AG08396 (cell line): Measurements from ENCODE around the gene FALEC.
A peak's percentile ranks its signal among the peaks of the same experiment; 100 is the strongest.
"Not testable (repeated sequence)": the region's sequence is repeated elsewhere in the genome, so short reads cannot be mapped to it uniquely, and the experiment has no call there.

Source experiments
- DNase-seq: peaks from one replicate; pipeline ENCODE4 v3.0.0; 2012; ENCODE audit warnings: low spot score, mixed read lengths

Gene FALEC

GRCh38 chr1:150574260-150575071 is 58.9 kb downstream of the FALEC start:
- no peak for DNase-seq

- DNase-seq, result no peak
Measured at GRCh38 chr1:150575072-150575489, 59.5 kb downstream of the FALEC start.

GRCh38 chr1:150575518-150576366 is 60.2 kb downstream of the FALEC start:
- DNase-seq, result no peak

- DNase-seq, result no peak
Measured at GRCh38 chr1:150576367-150576711, 60.8 kb downstream of the FALEC start.

GRCh38 chr1:150576794-150577556 is 61.4 kb downstream of the FALEC start:
- no peak for DNase-seq

- no peak for DNase-seq
Measured at GRCh38 chr1:150577557-150578271, 62.2 kb downstream of the FALEC start.

GRCh38 chr1:150578272-150579109 is 62.9 kb downstream of the FALEC start:
- peak; percentile 67 for DNase-seq

GRCh38 chr1:150579110-150579944 is 63.8 kb downstream of the FALEC start, which contains the start of gene MCL1:
Gene MCL1 (minus strand): TSS chr1:150579610. CDS start chr1:150579530, 80 bp downstream.
- DNase-seq, result peak; percentile 95

GRCh38 chr1:150579945-150580642 is 64.5 kb downstream of the FALEC start:
- DNase-seq, result no peak

GRCh38 chr1:150580966-150581365 is 65.4 kb downstream of the FALEC start:
- not testable (repeated sequence) for DNase-seq

- DNase-seq, result not testable (repeated sequence)
Measured at GRCh38 chr1:150581437-150581836, 65.9 kb downstream of the FALEC start.

- not testable (repeated sequence) for DNase-seq
Measured at GRCh38 chr1:150581962-150582361, 66.4 kb downstream of the FALEC start.

- DNase-seq, result no peak
Measured at GRCh38 chr1:150582371-150582770, 66.8 kb downstream of the FALEC start.
